Measurements from ENCODE around the gene SRCIN1.
"Not testable (repeated sequence)": the region's sequence is repeated elsewhere in the genome, so short reads cannot be mapped to it uniquely, and the experiment has no call there.

The SRCIN1 gene

GRCh38 chr17:38541281-38541680, 64.5 kb downstream of the SRCIN1 start:
- DNase-seq = no peak

- no peak for DNase-seq
These were observed 65.2 kb downstream of the SRCIN1 start for GRCh38 chr17:38540514-38541045.

- no peak for DNase-seq
These were observed 66.4 kb downstream of the SRCIN1 start for GRCh38 chr17:38539386-38539785.

DNA sequence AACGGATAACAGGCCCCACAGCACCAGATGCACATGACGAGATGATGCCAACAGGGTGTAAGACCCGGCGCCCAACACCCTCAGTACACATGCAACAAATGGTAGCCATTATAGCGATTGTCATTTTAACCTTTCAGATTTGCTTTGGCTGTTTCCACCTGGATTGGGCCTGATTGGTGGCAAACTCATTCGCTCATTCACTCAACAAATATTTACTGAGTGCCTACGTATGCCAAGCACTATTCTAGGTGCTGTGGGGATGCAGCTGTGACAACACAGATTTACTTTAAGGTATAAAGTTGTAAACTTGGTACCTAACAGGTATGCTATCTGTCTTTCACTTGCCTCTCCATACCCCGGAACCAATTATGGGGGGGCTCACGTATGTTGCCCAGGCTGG, 66.8 kb downstream of the SRCIN1 start:
- DNase-seq = no peak

GRCh38 chr17:38536661-38537060, 69.1 kb downstream of the SRCIN1 start:
- no peak for DNase-seq

- no peak for DNase-seq
These were observed 69.9 kb downstream of the SRCIN1 start for GRCh38 chr17:38535886-38536285.

- no peak for DNase-seq
These were observed 71.3 kb downstream of the SRCIN1 start for GRCh38 chr17:38534498-38534885.

DNA sequence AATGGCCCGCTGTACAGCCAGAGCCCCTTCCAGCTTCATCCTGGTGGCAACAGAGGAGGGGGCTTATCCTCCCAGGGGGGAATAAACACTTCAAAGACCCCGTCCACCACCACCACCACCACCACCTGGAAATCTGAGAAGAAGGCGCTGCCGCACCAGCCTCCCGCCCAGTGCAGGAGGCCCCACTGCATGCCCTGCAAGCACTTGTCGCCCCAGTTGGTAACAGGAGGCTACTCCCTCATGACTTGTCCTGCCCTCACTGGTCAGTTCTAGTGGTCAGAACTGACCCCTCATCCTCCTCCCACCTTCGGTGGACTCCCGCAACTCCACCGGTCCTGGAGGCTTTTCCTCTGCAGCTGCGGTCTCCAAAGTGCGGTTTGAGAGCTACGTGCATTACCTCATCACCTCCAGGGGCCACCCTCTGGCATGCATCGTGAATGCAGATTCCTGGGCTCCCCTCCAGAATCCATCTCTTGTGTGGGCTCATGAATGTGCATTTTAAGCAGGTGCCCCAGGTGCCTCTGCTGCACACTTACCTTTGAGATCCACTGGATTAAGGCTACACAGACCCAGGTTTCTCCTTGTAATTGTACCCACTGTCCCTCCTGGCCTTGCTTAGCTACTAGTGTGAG, 71.8 kb downstream of the SRCIN1 start:
- DNase-seq = no peak

- no peak for DNase-seq
These were observed 72.5 kb downstream of the SRCIN1 start for GRCh38 chr17:38533241-38533640.

DNA sequence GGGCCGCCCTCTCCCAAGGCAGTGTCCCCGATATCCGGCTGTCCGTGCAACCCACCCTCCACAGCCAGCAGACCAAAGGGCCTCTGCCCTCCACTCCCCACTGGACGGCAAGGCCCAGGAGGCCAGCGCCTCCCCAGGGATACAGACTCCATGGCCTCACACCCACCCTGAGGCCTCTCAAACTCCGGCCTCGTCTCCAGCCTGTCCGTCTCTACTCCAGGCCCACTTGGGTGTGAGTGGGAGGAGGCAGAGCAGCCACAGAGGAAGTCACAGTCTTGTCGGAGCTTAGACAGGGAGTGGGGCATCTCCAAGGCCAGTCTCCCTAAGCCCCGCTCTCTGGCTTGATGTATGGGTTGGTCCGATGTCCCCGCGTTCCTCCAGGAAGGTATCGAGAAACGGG, 73.3 kb downstream of the SRCIN1 start:
- DNase-seq = no peak

DNA sequence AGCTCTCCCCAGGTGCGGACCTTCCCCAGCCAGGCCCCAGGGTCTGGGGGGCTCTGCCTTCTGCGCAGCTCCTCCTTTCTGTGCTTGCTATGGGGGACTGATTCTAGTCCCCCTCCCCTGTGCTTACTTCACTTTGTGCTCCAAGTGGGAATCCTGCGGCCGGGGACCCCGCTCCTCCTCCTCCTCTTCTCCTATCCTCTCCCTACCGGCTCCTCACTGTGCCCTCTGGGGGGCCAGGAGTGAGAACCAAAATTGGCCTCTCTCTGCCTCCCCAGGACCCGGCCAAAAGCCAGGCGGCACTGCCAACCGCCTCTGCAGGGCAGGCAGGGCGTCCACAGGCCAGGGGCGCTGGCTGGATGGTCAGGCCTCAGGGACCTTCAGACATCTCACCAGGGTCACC, 74.0 kb downstream of the SRCIN1 start:
- not testable (repeated sequence) for DNase-seq

DNA sequence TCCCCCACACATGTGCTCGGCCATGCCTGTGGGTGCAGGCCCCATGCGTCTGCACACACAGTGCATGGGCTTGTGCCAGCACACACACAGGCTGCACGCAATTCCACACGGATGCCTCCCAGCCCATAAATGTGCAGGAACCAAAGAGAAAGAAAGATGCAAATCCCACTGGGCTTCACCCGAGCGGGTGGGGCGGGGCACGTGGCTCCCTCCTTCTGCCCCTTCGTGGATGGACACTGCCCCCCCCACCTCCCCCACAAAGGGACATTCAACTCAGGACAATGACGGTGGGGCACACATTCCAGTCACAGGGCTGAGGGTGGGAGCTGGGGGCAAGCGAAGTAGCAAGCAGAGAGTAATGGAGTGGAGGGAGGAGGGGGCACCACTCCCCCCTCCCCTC, 74.9 kb downstream of the SRCIN1 start:
- not testable (repeated sequence) for DNase-seq

GRCh38 chr17:38528141-38528540, 77.6 kb downstream of the SRCIN1 start:
- not testable (repeated sequence) for DNase-seq

DNA sequence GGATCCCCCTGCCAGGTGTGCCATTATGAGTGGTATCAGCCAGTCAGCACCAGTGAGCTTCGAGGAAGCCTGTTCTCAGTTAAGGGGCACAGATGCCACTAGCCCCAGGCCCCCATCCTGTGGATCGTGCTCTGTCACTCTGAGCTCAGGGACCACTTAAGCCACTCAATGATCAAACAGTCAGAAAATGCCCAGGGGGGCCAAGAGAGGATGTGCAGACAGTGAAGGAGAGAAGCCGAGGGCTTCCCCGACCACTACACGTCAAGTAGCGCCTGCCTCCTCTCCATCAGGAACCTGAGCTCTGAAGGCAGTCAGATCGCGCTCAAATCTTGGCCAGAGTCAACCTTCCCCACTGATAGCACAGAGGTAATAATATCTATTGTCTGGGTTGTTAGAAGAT, 79.2 kb downstream of the SRCIN1 start:
- not testable (repeated sequence) for DNase-seq

DNA sequence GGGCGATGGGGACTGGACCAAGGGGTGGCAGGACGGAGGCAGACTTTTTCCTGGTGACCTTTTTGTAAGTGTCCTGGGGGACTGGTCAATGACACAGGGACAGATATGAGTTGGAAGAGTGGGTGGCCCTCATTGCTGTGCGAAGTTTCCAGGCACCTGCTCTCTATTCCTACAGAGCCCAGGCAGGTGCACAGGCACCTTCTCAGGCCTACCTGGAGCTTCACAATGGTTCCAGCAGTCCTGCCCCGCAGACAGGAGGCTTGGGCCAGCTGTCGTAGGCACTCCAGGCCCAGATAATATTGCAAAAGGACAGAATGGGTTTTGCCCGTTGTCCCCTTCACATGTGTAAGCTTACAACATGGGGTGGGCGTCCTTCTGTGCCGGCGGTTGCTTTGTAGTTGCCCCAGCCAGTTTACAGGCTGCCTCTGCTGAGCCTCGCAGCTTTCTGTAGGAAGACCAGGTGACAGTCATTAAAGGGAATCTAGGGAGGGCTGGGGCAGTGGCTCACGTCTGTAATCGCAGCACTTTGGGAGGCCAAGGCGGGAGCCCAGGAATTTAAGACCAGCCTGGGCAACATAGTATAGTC, 93.2 kb downstream of the SRCIN1 start:
- DNase-seq = no peak

DNA sequence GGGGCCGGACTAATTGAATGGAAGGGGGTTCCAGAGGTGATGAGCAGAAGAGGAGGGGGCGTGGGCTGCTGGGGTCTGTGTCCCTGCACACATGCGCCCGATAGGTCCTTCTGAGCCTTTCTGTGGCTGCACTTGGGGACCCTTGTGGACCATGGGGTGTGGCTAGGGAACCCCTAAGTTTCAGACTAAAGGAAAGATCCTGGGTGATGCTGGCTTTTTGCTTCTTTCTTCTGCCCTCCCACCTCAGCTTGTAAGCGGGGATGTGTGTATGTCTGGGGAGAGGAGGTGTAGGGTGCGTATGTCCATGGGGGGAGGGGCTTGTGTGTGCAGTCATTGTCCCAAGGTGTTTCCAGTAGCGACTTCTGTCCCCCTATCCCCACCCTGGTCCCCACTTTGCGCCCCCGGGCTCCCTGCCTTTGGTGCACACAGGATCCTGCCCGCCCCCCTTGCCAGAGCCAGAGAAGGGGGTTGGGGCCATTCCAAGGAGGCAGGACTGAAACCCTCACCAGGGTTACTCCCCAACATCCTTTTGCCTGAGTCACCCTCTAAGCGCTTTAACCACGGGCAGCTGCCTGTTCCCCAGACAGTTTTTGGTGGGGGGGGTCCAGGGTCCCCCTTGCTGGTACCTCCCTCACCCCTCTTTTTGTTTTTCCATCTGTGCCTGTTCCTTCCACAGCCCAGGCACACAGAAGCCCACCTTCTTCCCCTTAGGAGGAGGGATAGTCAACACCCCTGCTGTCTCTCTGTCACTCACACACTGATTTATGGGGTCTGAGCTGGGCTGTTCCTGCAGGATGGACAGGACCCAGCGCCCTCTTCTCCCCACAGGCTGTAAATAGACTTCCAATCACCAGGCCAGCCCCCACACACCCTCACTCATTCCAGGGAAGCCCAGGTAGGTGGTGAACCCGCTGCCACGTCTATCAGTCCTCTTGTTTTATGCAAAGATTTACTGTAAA, 94.3 kb downstream of the SRCIN1 start:
- DNase-seq = no peak

GRCh38 chr17:38510421-38511149, 95.2 kb downstream of the SRCIN1 start:
- no peak for DNase-seq

GRCh38 chr17:38509772-38510420, 95.9 kb downstream of the SRCIN1 start:
- DNase-seq = no peak

- DNase-seq = peak; percentile 80
These were observed 96.6 kb downstream of the SRCIN1 start for GRCh38 chr17:38508954-38509771.

DNA sequence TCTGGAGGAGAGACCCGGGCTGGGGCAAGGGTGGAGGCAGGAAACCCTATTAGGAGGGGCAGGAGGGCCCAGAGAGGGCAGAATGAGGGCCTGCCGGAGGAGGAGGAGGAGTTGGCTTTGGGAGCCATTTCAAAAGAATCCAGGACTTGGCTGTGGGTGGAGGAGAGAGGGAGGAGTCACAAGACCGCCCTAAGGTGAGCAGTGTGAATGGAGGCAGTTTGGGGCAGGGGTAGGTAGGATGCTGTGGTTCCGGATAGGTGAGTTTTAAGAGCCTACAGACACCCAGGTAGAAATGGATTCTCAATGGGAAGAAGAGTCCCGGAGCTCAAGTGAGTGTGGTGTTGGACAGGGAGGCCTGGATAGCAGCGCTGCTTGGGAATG, 97.2 kb downstream of the SRCIN1 start:
- DNase-seq = no peak

DNA sequence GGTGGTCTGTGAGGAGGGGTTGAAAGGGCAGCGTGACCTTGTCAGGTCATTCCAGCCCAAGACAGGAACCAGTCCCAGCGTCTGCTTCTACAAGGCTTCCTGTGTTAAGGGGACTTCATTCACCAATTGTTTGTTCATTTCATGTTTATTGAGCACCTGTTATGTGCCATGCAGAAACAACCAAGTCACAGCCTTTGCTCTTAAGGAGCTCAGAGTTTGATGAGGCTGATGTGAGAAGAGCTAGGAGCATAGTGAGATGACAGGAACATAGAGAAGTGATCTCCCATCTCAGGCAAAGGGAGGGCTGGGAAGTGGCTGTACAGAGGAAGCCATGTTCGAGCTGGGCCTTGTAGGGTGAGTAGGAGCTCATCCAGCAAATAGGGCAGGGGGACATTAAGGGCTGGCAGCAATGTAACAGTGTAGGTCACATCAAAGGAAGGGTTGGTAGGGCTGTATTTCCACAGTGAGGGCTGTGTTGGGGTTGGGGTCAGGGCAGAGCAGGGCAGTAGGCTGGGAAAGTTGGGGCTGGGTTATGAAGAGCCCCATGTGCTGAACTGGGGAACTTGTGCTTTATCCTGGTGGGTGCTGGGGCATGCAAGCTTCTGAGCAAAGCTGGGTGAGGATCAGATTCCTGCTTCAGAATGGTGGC, 97.7 kb downstream of the SRCIN1 start:
- no peak for DNase-seq
